ENCODE data around the gene COG2.
"Not testable (repeated sequence)": the region's sequence is repeated elsewhere in the genome, so short reads cannot be mapped to it uniquely, and the experiment has no call there.

The COG2 gene

DNA sequence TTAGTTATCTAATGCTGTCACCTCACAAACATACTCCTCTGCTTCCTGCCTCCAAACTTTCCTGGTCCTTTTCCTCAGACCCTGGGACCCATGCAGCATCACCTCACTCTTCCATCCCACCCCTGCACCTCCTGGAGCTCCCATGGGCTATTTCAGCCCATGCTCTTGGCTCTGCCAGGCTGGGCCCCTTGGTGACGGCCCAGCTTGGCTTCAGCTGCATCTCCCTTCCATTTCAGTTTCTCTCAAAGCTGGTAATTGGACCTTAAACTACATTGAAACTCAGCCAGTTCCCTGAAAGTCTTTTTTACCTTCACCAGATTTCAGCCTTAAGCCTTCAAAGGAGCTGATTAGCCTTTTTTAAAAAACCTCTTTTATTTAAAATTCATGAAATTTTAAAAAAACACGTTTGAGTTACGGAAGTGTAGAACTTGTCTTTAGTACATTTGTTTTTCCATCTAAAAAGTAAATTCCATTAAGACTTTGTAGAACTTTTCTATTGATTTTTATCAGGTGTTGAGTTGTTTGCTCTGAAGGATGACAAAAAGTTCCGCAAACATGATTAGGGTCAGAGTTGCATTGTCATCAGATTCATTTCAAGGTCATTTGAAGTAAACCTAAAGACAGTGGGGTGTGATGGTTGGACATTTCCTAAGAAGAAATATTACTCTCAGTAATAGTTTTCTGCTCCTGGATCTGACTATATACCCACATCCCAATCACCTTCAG is 38.2 kb downstream of the COG2 start:
- no peak for DNase-seq

GRCh38 chr1:230681599-230681998 is 39.3 kb downstream of the COG2 start:
- DNase-seq: peak; percentile 8

GRCh38 chr1:230682274-230682673 is 40.0 kb downstream of the COG2 start:
- no peak for DNase-seq

DNA sequence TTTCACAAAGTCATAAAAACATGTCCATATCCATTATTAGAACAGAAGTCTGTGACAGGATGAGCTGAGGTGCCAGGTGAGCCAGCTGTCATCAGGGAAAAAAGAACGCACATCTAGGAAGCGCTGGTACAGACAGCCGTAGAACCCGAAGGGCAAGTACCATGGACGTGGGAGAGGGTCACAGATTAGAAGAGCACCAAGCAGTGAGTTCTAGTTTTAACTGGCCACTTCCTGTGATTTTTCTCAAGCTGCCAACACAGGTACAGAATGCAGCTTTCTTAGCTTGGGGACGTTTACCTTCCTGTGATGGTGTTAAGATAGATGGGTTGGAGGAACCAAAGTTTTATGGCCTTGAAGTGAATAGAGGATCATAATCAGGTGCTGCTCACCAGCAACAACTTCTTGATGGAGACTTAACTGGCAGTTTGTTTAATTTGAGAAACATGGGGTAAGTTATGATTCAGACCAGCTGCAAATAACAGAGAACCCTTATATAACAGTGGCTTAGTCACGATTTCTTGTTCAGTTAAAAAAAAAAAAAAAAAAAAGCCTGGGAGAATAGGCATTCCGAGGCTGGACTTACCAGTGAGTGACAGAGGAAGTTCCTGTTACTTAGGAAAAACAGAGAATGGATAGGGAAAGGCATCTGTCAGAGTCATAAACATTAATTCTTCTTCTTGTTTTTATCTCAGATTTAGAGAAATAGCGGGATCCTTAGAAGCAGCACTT is 40.8 kb downstream of the COG2 start:
- DNase-seq: no peak

DNA sequence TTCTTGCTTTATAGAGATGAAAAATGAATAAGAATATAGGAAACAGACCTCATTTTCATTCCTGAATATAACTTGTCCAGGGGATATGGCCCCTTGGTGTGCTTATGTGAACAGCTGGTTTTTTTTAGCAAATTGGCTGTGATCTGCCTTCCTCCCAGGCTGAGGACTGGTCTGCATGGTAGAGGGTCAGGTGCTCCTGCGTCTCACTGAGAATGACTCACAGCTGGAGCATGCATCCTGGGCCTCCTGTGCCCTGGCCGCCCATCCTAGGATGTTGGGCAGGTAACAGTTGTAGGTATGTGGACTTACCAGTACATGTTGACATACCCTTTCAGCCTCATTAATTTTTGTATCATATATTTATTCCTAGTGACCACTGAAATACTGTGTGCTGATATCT is 41.9 kb downstream of the COG2 start:
- no peak for DNase-seq

DNA sequence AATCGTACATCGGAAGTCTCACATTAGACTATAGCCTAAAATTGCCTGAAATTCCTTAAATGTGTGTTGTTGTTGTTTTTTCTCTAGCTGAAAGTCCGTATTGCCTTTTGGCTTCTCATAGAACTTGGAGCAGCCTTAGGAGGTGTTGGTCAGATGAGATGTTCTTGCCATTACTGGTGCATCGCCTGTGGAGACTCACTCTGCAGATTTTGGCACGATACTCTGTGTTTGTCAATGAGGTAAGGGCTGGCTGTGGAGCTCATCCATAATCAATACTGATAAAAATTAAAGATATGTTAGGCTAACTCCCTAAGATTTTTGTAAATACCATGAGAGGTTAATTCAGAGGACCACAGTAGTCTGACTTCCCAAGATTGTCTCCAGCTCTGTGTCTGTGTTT is 42.7 kb downstream of the COG2 start:
- DNase-seq: no peak

DNA sequence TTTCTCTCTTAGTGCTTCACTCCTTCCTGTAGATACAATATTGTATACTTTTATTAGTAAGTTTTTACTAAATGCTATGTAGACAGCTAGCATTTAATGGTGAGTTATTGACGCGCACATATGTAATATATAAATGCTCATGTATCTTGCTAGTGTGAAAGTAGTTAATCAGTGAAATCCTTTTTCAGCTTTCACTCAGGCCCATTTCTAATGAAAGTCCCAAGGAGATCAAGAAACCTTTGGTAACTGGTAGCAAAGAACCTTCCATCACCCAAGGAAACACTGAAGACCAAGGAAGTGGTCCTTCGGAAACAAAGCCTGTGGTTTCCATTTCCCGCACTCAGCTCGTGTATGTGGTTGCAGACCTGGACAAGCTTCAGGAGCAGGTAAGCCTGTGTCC is 44.5 kb downstream of the COG2 start:
- DNase-seq: no peak

DNA sequence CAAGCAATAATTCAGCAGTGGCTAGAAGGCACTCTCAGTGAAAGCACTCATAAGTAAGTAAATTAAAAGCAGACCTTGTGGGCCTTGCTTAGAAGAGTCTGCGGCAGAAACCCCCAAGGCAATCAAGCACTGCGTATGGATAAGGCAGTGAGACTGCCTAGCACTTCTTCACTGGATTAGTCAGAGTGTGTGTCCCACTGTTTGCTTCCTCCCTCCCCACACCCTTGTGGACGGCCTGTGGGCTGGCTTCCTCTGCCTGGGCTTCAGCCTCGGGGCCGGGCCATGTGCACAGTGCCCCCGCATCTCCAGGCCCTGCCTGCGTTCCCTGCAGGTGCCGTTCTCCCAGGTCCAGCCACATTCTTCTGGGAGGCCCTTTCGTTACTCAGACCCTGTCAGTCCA is 47.8 kb downstream of the COG2 start:
- no peak for DNase-seq

DNA sequence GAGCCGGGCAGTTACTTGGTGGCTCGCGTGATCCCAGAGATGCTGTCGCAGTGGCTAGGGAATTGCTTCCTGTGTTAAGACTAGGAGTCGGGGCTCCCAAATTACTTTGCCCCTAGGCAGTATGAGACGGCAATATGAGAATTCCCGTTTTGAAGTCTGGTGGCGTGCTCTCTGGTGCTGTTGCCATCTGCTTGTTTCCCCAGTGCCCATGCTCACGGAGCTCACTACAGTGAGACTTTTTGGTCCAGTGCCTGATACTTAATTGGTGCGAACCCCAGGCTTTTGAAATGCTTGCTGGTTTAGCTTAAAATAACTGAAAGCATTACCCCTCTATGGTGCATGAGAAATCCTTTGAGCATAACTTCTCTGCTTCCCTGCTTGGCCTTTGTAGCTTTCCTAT is 49.3 kb downstream of the COG2 start:
- no peak for DNase-seq

- no peak for DNase-seq
These were observed 50.9 kb downstream of the COG2 start for GRCh38 chr1:230693221-230693620.

DNA sequence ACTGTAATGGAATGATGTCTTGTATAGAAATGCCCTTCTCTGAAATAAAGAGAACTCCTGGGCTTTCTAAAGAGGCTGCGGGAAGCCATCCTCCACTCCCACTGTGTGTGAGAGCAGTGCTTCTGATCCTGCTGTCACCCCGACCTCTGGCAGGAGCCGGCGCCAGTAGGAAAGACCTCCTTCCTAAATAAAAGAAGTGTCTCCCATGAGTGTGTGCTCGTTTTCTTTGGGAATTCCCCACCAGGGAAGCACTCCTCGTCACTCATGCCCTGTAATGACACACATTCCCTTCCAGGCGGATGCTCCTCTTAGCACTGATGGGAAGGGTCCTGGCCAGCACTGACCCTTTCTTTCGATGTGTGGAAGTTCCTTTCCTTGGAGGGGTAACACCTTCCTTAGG is 51.5 kb downstream of the COG2 start:
- DNase-seq: no peak

GRCh38 chr1:230694464-230694863 is 52.2 kb downstream of the COG2 start:
- DNase-seq: no peak

DNA sequence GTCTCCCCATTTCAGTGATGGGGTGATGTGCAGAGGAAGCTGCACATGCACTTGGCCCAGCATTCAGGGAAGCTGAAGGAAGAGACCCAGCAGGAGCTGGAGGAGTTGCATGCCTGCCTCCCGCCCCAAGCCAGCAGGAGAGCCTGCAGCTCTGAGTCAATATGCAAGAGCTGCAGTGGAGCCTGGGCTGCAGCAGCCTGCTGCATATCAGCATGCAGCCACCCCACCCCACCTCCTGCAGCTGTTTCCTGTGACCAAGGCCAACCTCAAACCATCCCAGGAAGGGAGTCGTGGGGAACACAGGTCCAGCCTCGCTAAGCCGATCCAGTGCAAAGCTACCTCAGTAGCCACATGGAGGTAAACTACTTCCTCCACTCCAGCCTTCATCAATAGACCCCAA is 52.7 kb downstream of the COG2 start:
- DNase-seq: no peak

GRCh38 chr1:230696218-230696617 is 53.9 kb downstream of the COG2 start:
- no peak for DNase-seq

- DNase-seq: peak; percentile 1
These were observed 54.6 kb downstream of the COG2 start for GRCh38 chr1:230696722-230697437.

DNA sequence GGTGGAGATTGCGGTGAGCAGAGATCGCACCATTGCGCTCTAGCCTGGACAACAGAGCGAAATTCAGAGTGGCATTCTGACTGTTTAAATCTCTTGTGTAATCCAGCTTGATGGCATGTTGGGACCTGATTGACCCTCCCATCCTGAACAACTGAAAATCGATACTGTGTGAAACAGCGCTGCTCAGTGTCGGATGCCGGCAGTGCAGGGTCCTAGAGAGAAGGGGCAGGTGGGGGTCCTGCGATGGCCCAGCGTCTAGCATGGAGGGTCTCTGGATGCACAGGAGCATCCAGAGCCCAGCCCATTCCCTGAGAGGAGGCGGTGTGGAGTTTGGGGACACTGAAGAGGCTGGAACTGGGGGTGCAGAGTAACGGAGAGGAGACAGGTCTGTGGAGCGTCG is 55.8 kb downstream of the COG2 start:
- no peak for DNase-seq

DNA sequence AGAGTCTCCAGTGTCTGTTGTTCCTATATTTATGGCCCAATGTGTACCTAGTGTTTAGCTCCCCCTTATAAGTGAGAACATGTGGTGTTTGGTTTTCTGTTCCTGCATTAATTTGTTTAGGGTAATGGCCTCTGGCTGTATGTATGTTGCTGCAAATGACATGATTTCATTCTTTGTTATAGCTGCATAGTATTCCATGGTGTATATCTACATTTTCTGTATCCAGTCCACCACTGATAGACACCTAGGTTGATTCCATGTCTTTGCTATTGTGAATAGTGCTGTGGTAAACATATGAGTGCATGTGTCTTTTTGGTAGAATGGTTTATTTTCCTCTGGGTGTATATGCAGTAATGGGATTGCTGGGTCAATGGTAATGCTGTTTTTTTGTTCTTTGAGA is 56.7 kb downstream of the COG2 start:
- DNase-seq: not testable (repeated sequence)

GRCh38 chr1:230699716-230700115 is 57.4 kb downstream of the COG2 start:
- no peak for DNase-seq

DNA sequence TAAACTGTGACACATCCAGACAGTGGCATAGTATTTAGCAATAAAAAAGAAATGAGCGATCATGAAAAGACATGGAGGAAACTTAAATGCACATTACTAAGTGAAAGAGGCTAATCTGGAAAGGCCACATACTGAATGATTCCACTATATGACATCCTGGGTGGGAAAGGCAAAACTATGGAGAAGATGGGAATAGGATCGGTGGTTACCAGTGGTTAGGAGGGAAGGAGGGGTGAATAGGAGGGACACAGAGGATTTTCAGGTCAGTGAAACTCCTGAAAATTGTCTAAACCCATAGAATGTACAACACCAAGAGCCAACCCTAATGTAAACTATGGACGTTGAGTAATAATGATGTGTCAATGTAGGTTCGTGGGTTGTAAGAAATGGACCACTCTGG is 57.9 kb downstream of the COG2 start:
- DNase-seq: no peak

DNA sequence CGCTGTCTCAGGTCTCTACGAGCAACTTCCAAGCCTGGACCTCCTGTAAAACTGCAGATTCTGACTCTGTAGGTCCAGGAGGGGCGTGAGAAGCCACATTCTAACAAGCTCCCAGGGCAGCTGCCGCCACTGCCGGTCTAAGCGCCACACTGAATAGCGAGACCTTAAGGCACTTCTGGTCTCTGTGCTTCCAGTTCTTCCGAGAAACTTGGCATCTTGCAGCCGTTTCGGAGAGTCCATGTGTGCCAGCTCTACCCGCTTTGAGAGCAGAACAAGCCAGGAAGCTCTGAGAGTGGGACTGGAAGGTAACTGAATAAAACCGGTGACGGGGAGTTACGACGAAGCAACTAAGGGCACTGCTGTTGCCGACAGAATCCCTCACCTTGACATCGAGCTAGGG is 59.2 kb downstream of the COG2 start:
- no peak for DNase-seq

DNA sequence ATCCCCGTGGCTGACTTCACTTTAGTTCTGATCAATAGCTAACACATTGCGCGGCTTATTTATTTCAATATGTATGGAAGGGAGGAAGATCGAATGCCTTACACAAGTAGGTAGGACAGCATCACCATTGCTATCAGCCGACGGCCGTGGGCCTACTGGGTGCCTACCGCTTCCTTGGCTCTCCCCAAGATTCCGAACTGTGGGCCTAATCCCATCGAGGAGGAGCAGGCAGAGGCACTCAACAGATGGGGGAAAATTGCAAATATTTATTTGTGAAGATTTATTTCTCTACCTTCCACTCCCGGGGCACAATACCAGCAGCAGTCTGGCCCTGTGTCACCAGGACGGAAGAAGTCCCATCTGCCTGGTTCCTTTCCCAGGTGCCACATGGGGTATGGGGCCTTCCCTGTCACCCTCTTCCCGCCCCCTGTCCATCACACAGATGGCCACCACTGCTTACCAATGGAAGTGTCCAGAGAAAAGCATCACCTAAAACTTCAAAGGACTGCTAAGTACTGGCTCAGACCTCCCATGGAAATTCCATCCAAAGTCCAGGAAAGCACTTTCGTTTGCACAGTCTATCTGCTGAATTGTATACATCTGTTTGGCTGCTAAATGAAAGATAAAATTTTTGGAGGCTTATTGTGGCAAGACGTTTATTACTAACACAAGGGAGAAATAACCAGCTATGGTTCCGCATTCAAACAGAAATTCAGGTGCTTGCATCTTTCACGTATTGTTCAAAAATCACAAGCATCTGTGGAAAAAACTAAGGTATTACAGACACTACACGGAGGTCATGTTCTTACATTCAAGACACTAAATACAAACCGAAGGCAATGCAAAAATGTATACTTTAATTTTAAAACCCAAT is 59.9 kb downstream of the COG2 start:
- DNase-seq: no peak

GRCh38 chr1:230702934-230703678 is 60.8 kb downstream of the COG2 start:
- no peak for DNase-seq

Data from amniotic stem cell (primary cell).